ENCODE data around the gene HDAC8. TPM values are rescaled to one million over a fixed set of nuclear protein-coding genes. Genes with fewer than 3 reads are reported as not detected.

Gene HDAC8
- polyA plus RNA-seq, 3 donors = 30.5 to 40.8 (median 36.4) TPM

Other genes starting within 250 kb of the HDAC8 start
- 1 to 10 TPM; 5.3 to 5.9 (median 5.6) TPM for gene PHKA1, start 141.5 kb upstream of the HDAC8 start, polyA plus RNA-seq (ENCODE audit: insufficient read length in 3 of 3)
- gene DMRTC1B, start 204.0 kb upstream of the HDAC8 start, polyA plus RNA-seq (ENCODE audit: insufficient read length in 3 of 3) = 1 to 10 TPM; 4.0 to 4.8 (median 4.6) TPM
- gene FAM236B, start 209.8 kb upstream of the HDAC8 start, polyA plus RNA-seq (ENCODE audit: insufficient read length in 3 of 3) = not detected
- not detected for gene FAM236D, start 235.4 kb upstream of the HDAC8 start, polyA plus RNA-seq (ENCODE audit: insufficient read length in 3 of 3)

Measured in renal cortex interstitium (tissue), 3 donors.